ENCODE results near the gene TRIM31. TPM values are rescaled to one million over a fixed set of nuclear protein-coding genes. Genes with fewer than 3 reads are reported as not detected.

TRIM31 gene
- total and polyA plus RNA-seq, 2 donors (not counting 3 experiments of a cell fraction or from before 2014, with no cell fraction given), result not detected

DNA sequence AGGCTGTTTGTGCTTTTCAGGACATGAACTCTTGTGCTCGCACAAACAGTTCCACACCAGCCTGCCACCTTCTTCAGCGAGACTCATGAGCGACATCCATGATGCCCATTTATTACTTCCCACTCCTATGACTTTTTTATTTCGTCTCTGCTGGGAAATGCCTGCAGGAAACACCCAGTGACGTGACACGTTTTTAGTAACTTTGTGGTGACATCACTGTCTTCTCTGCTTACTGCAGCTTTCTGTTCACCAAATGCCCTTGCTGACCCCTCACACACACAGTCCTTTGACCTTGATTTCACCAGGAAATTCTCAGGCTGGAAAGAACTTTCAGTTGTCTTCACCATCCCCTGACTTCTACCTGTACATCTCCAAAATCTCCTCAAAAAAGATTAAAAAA lies 31.9 kb upstream of the TRIM31 start:
- no peaks in the 10 kb centered on the region for H3K4me1 ChIP-seq (ENCODE audit: control insufficient read depth, extremely low read depth, insufficient read depth, low read length)
- H3K4me3 ChIP-seq (replicated peaks in 1 of 3; ENCODE audit: insufficient read depth in 1 of 3, low read depth in 1 of 3, low read length in 3 of 3), result no peak overlapping the region
- H3K9ac ChIP-seq (replicated peaks; ENCODE audit: extremely low read depth, insufficient read depth, low read length), result no peak overlapping the region
- no peaks in the 10 kb centered on the region for H3K36me3 ChIP-seq (ENCODE audit: control insufficient read depth in 2 of 2, extremely low read depth in 1 of 2, insufficient read depth in 2 of 2, low read length in 2 of 2)
- no TSS peak for BruUV-seq (replicated peaks)
- H4K20me1 ChIP-seq (replicated peaks; ENCODE audit: control insufficient read depth, extremely low read depth, insufficient read depth, low read length), result no peaks in the 10 kb centered on the region
- DNase-seq (ENCODE audit: low read depth, low spot score) (no peak), FAIRE-seq (no peak)
- intact Hi-C loops (cut with micrococcal nuclease), result no loop called here
- no peak overlapping the region for H3K4me2 ChIP-seq (ENCODE audit: insufficient read depth, low read length)
- H3K9me1 ChIP-seq (replicated peaks; ENCODE audit: control insufficient read depth, extremely low read depth, insufficient read depth, low read length), result no peaks in the 10 kb centered on the region
- no peaks in the 10 kb centered on the region for H3K79me2 ChIP-seq (ENCODE audit: control insufficient read depth, insufficient read depth, low read length)
- ChIA-PET CTCF (interaction anchor here (1.3 to 2.9 kb wide), 2 partner anchors 12 to 14 kb away, joined by 3 to 11 read pairs; no protein-coding TSS in a partner anchor), POLR2A (no interaction called here)
- H3K9me3 ChIP-seq (replicated peaks; ENCODE audit: control insufficient read depth, insufficient read depth, low read length), result no peaks in the 10 kb centered on the region
- dilution Hi-C loops (cut with MboI; ENCODE audit: extremely low pct_ligation_motif_present, low sequenced_read_pairs), result no loop called here
- no peak overlapping the region for H3K27ac ChIP-seq (ENCODE audit: insufficient read depth, low read depth, low read length)
- peaks cover 18 to 34% of the 10 kb centered on the region in 2 experiments for H3K27me3 ChIP-seq (ENCODE audit: control insufficient read depth in 2 of 2, insufficient read depth in 2 of 2, low read length in 2 of 2)
- no peak for TF ChIP-seq POLR2AphosphoS5 (IDR thresholded peaks at IDR 0.05; ENCODE audit: insufficient read depth, low read depth, low read length)
- TF ChIP-seq POLR2A (IDR thresholded peaks at IDR 0.05; ENCODE audit: low read depth, low read length), result no peak
- TF ChIP-seq EZH2 (IDR thresholded peaks at IDR 0.05; ENCODE audit: borderline replicate concordance, low read depth, low read length, severe bottlenecking), result no peak
- no peak for TF ChIP-seq MAX (IDR thresholded peaks at IDR 0.05; ENCODE audit: insufficient read depth, insufficient read length)
- H2AFZ ChIP-seq (ENCODE audit: low read depth, low read length), result no peak overlapping the region

- H2AFZ ChIP-seq (ENCODE audit: low read depth, low read length), result no peak overlapping the region
- no peaks in the 10 kb centered on the region for H3K4me1 ChIP-seq (ENCODE audit: control insufficient read depth, extremely low read depth, insufficient read depth, low read length)
- FAIRE-seq, result no peak
- H3K79me2 ChIP-seq (ENCODE audit: control insufficient read depth, insufficient read depth, low read length), result no peaks in the 10 kb centered on the region
- no peak for DNase-seq (ENCODE audit: low read depth, low spot score)
- CTCF ChIA-PET, result interaction anchor here (0.9 to 2.9 kb wide), 3 partner anchors 11 to 41 kb away, joined by 3 to 11 read pairs (median 6); no protein-coding TSS in a partner anchor
- no TSS peak for BruUV-seq (replicated peaks)
- peaks cover 20 to 36% of the 10 kb centered on the region in 2 experiments for H3K27me3 ChIP-seq (ENCODE audit: control insufficient read depth in 2 of 2, insufficient read depth in 2 of 2, low read length in 2 of 2)
- dilution Hi-C loops (cut with MboI; ENCODE audit: extremely low pct_ligation_motif_present, low sequenced_read_pairs) (no loop called here), intact Hi-C loops (cut with micrococcal nuclease) (no loop called here)
- no peak overlapping the region for H3K9ac ChIP-seq (replicated peaks; ENCODE audit: extremely low read depth, insufficient read depth, low read length)
- no peaks in the 10 kb centered on the region for H3K36me3 ChIP-seq (ENCODE audit: control insufficient read depth in 2 of 2, extremely low read depth in 1 of 2, insufficient read depth in 2 of 2, low read length in 2 of 2)
- TF ChIP-seq POLR2AphosphoS5 (IDR thresholded peaks at IDR 0.05; ENCODE audit: insufficient read depth, low read depth, low read length) (no peak), EZH2 (IDR thresholded peaks at IDR 0.05; ENCODE audit: borderline replicate concordance, low read depth, low read length, severe bottlenecking) (no peak), MYC (IDR thresholded peaks at IDR 0.05; ENCODE audit: low read depth, low read length) (no peak), POLR2A (IDR thresholded peaks at IDR 0.05; ENCODE audit: low read depth, low read length) (no peak), JUN (IDR thresholded peaks at IDR 0.05; ENCODE audit: borderline replicate concordance, insufficient read depth, insufficient read length, low read depth) (no peak), GATA2 (IDR thresholded peaks at IDR 0.05; ENCODE audit: insufficient read depth, insufficient read length, low read depth, low read length) (no peak), MAX (IDR thresholded peaks at IDR 0.05; ENCODE audit: insufficient read depth, insufficient read length) (no peak), FOS (IDR thresholded peaks at IDR 0.05; ENCODE audit: borderline replicate concordance, insufficient read depth, low read length) (no peak)
- TF ChIP-seq, protein P1, sequence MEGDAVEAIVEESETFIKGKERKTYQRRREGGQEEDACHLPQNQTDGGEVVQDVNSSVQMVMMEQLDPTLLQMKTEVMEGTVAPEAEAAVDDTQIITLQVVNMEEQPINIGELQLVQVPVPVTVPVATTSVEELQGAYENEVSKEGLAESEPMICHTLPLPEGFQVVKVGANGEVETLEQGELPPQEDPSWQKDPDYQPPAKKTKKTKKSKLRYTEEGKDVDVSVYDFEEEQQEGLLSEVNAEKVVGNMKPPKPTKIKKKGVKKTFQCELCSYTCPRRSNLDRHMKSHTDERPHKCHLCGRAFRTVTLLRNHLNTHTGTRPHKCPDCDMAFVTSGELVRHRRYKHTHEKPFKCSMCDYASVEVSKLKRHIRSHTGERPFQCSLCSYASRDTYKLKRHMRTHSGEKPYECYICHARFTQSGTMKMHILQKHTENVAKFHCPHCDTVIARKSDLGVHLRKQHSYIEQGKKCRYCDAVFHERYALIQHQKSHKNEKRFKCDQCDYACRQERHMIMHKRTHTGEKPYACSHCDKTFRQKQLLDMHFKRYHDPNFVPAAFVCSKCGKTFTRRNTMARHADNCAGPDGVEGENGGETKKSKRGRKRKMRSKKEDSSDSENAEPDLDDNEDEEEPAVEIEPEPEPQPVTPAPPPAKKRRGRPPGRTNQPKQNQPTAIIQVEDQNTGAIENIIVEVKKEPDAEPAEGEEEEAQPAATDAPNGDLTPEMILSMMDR (IDR thresholded peaks at IDR 0.05; ENCODE audit: extremely low read depth in 1 of 2, insufficient read depth in 1 of 2, low read depth in 1 of 2, low read length in 2 of 2), result no peak
- no peaks in the 10 kb centered on the region for H4K20me1 ChIP-seq (replicated peaks; ENCODE audit: control insufficient read depth, extremely low read depth, insufficient read depth, low read length)
- no peak overlapping the region for H3K4me2 ChIP-seq (ENCODE audit: insufficient read depth, low read length)
- no peaks in the 10 kb centered on the region for H3K9me1 ChIP-seq (replicated peaks; ENCODE audit: control insufficient read depth, extremely low read depth, insufficient read depth, low read length)
- POLR2A ChIA-PET, result no interaction called here
- no peak overlapping the region for H3K4me3 ChIP-seq (replicated peaks in 1 of 3; ENCODE audit: insufficient read depth in 1 of 3, low read depth in 1 of 3, low read length in 3 of 3)
- H3K9me3 ChIP-seq (replicated peaks; ENCODE audit: control insufficient read depth, insufficient read depth, low read length), result no peaks in the 10 kb centered on the region
- no peak overlapping the region for H3K27ac ChIP-seq (ENCODE audit: insufficient read depth, low read depth, low read length)
Measured at GRCh38 chr6:30143780-30144179, 30.9 kb upstream of the TRIM31 start.

All from endothelial cell of umbilical vein (primary cell).